ENCODE measurements around the gene RREB1.

The RREB1 gene

DNA sequence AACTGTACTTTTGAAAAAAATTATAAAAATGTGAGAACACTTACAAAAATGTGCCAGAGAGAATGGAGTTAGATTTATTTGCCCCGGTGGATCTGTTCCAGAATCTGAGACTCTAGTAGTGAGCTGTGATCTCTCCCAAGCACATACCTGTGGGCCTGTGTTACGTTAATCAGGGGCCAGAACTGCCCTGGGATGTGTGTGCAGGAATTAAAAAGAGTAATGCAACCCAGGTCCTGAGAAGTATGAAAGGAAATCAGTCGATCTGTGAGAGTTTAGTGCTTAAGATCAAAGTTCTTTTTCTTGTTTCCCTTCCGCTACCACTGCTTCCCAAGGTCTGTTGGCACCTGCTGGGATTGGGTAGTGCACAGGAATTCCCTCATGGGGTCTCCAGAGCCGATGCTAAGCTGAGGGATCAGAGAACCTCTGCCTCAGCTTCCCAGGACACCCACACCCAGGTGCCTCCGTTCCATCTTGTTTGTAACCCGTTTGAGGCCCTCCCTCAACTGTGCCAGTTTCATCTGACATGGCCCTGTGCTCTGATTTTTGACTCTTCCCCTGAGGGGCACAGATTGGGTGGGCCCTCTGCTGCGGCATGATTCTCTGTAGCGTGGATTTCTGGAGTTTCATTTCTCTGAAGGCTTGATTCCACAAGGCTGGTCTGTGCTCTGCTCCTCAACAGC lies 87.7 kb downstream of the RREB1 start:
- DNase-seq (ENCODE audit: low spot score): no peak

DNA sequence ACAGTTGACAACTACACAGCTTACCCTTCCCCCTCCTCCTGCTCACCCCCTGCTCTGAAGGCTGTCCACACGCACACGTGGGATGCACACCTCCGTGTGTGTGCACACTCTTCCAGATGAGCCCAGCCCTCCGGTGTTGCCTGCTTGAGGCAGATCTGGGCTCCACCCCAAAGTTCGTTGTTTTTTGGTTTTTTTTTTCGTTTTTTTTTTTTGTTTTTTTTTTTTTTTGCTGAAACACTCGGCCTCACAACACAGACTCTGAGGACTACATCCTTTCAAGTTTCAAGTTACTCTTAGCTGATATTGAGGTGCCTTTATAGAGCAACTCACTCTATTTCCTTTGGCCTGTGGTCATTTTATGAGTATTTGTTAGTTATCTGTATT lies 88.2 kb downstream of the RREB1 start:
- no peak for DNase-seq (ENCODE audit: low spot score)

- no peak for DNase-seq (ENCODE audit: low spot score)
These were observed 89.0 kb downstream of the RREB1 start for GRCh38 chr6:7196685-7197283.

DNA sequence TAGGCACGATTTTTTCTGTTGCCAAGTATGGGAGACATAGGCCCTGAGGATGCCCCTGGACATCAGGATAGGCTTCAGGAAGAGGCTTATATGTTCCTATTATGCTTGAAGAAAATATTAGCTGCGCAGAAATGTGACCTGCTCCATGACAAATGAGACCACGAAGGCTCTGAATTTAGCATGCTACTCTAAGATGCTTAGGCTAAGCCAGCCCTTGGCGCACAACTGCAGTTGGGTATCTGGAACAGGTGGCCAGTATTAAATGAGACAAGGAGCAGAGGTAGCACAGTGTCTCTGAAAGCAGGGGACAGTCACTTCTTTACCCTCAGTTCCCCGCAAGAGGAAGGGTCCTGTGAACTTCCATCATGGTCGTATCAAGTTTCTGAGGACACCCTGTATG lies 90.0 kb downstream of the RREB1 start:
- DNase-seq (ENCODE audit: low spot score): no peak

GRCh38 chr6:7198833-7199800 lies 91.4 kb downstream of the RREB1 start:
- DNase-seq (ENCODE audit: low spot score): no peak

DNA sequence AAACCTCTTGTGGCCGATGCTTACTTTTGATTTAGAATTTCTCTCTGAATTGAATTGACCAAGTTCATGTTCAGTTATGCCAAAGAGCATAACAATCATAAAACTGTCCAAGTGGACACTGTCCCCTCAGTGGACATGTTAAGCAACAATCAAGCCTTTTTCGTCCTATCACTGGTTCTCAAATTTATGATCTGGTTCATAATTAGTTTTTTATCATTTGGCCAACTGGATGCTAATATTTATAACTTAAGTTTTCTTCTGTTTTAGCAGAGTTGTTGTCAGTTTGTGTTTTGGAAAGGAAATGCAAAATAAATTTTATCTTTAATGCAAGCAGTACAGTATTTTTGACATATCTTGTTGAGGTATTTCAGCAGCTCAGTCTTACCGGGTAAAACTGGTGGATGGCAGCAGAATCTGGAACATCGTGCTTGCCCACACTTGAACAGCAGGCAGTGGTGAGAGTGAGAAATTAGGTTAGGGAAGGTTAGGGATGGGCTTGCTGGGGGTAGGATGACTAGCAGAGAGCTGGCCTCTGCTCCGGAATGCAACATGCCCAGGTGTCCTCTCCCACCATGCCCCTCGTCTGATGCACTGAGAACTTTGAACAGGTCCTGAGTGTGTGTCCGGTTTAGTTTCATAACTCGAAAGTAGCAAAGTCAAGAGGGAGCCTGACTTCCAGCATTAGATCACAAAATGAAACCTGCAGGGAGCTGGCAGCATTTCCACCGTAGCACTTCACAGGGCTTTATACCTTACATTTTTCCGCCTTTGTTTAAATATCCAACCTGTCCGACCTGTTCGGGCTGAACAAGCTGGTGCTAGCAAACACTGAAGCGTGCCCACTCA lies 93.1 kb downstream of the RREB1 start:
- no peak for DNase-seq (ENCODE audit: low spot score)

DNA sequence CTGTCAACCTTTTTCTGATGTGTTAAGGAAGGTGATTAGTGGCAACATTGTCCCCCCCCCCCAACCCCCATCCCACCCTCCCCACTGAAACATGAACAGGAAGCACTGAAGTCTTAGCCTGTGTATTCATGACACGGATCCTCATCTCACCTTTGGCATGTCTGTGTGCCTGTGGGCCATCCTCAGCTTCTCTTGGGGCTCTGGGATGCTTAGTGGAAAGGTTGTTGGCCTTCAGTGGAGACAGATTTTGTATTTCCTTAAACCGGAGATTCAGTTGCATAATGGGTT lies 93.6 kb downstream of the RREB1 start:
- no peak for DNase-seq (ENCODE audit: low spot score)

GRCh38 chr6:7201732-7202541 lies 94.2 kb downstream of the RREB1 start:
- no peak for DNase-seq (ENCODE audit: low spot score)

GRCh38 chr6:7202950-7203349 lies 95.2 kb downstream of the RREB1 start:
- no peak for DNase-seq (ENCODE audit: low spot score)

DNA sequence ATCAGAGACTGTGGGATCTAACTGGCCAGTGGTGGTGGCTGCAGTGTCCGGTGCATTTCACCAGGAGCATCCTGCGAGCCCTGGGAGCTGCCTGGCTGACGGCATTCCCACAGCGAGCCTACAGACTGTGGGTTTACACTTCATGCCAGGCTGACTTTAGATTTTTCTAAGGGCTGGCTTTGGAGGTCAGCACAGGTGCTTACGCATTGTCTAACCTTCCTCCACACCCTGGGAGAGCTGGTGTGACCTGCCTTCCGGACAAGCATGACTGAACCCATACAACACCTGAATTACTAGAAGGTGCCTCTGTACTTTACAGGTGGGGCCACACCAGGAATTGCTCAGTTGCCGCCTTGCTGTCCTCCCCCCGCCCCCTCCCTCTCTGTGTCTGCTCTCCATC lies 96.2 kb downstream of the RREB1 start:
- DNase-seq (ENCODE audit: low spot score): no peak

DNA sequence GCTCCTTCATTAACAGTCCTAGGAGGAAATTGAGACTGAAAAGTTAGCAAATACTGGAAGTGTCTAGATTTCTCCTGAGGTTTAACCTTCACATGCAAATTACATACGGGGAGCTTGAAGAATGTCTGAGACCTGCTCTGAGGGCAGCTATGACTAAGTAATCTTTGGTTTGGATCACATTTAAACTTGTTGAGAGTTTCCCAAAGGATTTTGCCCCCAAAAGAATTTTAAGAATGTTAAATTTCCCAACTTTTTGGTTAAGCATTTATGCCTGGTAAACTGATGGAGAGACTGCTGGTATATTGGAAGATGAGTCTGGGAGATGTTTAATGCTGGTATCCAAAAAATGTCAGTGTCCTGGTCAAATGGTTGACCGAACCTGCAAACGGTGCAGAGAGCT lies 97.0 kb downstream of the RREB1 start:
- no peak for DNase-seq (ENCODE audit: low spot score)

DNA sequence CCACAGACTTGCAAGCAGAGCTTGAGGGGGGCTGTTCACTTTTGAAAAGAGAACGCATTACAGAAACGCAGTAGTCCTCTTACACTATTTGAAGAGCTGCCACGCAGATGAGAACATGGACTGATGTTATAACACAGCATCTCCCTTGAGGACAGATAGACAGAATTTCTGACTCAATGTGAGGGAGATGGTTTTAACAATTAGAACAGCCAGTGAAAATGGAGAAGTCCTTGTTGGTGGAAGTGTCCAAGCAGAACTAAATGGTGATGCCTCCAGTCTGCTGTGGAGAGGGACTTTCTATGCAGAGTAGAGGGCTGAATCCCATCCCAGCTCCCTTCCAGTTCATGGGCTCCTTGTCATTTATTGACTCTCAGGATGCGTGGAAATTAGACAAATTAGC lies 100.0 kb downstream of the RREB1 start:
- no peak for DNase-seq (ENCODE audit: low spot score)

DNA sequence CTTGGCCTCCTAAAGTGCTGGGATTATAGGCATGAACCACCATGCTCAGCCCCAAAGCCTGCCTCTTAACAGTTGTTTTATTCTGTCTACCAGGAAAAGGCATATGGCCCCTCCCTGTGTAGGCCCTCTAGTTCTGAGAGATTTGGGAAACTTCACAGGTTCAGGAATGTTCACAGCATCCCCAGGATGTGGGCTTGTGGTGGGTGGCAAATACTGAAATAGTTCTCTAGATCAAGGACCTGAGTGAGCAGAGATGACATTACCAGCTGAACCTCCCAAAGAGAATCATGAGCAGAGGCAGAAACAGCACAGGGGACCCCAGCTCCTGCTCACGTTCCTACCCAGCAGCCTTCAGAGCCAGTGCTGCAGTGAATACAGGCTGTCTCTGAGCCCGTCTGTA lies 105.7 kb downstream of the RREB1 start:
- DNase-seq (ENCODE audit: low spot score): no peak

- DNase-seq (ENCODE audit: low spot score): no peak
These were observed 106.7 kb downstream of the RREB1 start for GRCh38 chr6:7214468-7214867.

DNA sequence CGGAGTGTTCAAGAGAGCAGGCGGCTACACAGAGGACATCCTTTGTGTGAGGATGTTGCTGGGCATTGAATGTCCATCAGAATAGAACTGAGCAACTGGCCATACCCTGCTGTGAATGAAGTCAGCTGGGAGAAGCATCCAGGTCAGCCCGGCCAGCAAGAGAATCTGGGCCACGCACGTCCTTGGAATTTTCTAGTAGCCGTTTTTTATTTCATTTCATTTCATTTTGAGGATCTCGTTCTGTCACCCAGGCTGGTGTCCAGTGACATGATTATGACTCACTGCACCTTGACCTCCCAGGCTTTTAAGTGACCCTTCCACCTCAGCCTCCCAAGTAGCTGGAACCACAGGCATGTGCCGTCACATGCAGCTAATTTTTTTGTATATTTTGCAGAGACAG lies 107.4 kb downstream of the RREB1 start:
- no peak for DNase-seq (ENCODE audit: low spot score)

DNA sequence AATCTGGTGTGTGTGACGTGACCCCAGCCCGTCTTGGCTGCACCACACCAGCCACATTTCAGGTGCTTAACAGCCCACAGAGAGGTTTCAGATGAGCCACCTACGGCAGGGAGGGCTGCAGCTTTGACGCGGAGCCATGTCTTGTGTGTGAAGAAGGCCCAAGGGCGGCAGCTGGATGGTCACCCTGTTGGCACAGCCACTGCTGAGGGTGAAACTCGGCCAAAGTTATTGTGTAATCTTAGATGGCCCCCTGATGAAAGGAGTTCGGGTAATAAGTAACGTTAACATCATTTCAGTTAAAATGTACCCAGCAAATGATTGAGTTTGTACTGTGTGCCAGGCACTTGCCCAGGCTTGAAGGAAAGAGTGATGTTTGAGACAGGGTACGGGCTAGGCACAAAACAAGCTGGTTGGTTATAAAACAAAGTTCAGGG lies 108.1 kb downstream of the RREB1 start:
- DNase-seq (ENCODE audit: low spot score): no peak

- DNase-seq (ENCODE audit: low spot score): peak; percentile 79
These were observed 109.3 kb downstream of the RREB1 start for GRCh38 chr6:7216941-7217621.

GRCh38 chr6:7218406-7218988 lies 110.7 kb downstream of the RREB1 start:
- no peak for DNase-seq (ENCODE audit: low spot score)

GRCh38 chr6:7219310-7219709 lies 111.5 kb downstream of the RREB1 start:
- no peak for DNase-seq (ENCODE audit: low spot score)

GRCh38 chr6:7222197-7222596 lies 114.4 kb downstream of the RREB1 start:
- no peak for DNase-seq (ENCODE audit: low spot score)
